ENCODE measurements around the gene SLC1A1.
"Not testable (repeated sequence)": the region's sequence is repeated elsewhere in the genome, so short reads cannot be mapped to it uniquely, and the experiment has no call there.

Gene SLC1A1

GRCh38 chr9:4540425-4540824 is 50.2 kb downstream of the SLC1A1 start:
- in situ Hi-C loops (cut with MboI; ENCODE audit: low sequenced_read_pairs), result no loop called here

- in situ Hi-C loops (cut with MboI; ENCODE audit: low sequenced_read_pairs), result no loop called here
Observed at GRCh38 chr9:4541281-4541680, 51.0 kb downstream of the SLC1A1 start.

GRCh38 chr9:4541856-4542255 is 51.6 kb downstream of the SLC1A1 start:
- in situ Hi-C loops (cut with MboI; ENCODE audit: low sequenced_read_pairs), result no loop called here

GRCh38 chr9:4544714-4545113 is 54.4 kb downstream of the SLC1A1 start:
- in situ Hi-C loops (cut with MboI; ENCODE audit: low sequenced_read_pairs), result not testable (repeated sequence)

GRCh38 chr9:4547016-4547415 is 56.7 kb downstream of the SLC1A1 start:
- in situ Hi-C loops (cut with MboI; ENCODE audit: low sequenced_read_pairs), result no loop called here

GRCh38 chr9:4548811-4549725 is 58.8 kb downstream of the SLC1A1 start:
- in situ Hi-C loops (cut with MboI; ENCODE audit: low sequenced_read_pairs), result no loop called here

- in situ Hi-C loops (cut with MboI; ENCODE audit: low sequenced_read_pairs), result no loop called here
Observed at GRCh38 chr9:4549751-4550295, 59.6 kb downstream of the SLC1A1 start.

GRCh38 chr9:4550777-4551484 is 60.7 kb downstream of the SLC1A1 start:
- in situ Hi-C loops (cut with MboI; ENCODE audit: low sequenced_read_pairs), result no loop called here

GRCh38 chr9:4553951-4554381 is 63.7 kb downstream of the SLC1A1 start:
- in situ Hi-C loops (cut with MboI; ENCODE audit: low sequenced_read_pairs), result no loop called here

GRCh38 chr9:4555236-4555635 is 65.0 kb downstream of the SLC1A1 start:
- in situ Hi-C loops (cut with MboI; ENCODE audit: low sequenced_read_pairs), result no loop called here

- in situ Hi-C loops (cut with MboI; ENCODE audit: low sequenced_read_pairs), result no loop called here
Observed at GRCh38 chr9:4558371-4558998, 68.2 kb downstream of the SLC1A1 start.

- in situ Hi-C loops (cut with MboI; ENCODE audit: low sequenced_read_pairs), result no loop called here
Observed at GRCh38 chr9:4559261-4560182, 69.3 kb downstream of the SLC1A1 start.

- in situ Hi-C loops (cut with MboI; ENCODE audit: low sequenced_read_pairs), result no loop called here
Observed at GRCh38 chr9:4563105-4563504, 72.8 kb downstream of the SLC1A1 start.

- in situ Hi-C loops (cut with MboI; ENCODE audit: low sequenced_read_pairs), result no loop called here
Observed at GRCh38 chr9:4566806-4567205, 76.5 kb downstream of the SLC1A1 start.

- in situ Hi-C loops (cut with MboI; ENCODE audit: low sequenced_read_pairs), result no loop called here
Observed at GRCh38 chr9:4567601-4568000, 77.3 kb downstream of the SLC1A1 start.

GRCh38 chr9:4569101-4569500 is 78.8 kb downstream of the SLC1A1 start:
- in situ Hi-C loops (cut with MboI; ENCODE audit: low sequenced_read_pairs), result no loop called here

GRCh38 chr9:4572184-4572826 is 82.0 kb downstream of the SLC1A1 start:
- in situ Hi-C loops (cut with MboI; ENCODE audit: low sequenced_read_pairs), result no loop called here

- in situ Hi-C loops (cut with MboI; ENCODE audit: low sequenced_read_pairs), result no loop called here
Observed at GRCh38 chr9:4573176-4573575, 82.9 kb downstream of the SLC1A1 start.

- in situ Hi-C loops (cut with MboI; ENCODE audit: low sequenced_read_pairs), result no loop called here
Observed at GRCh38 chr9:4573634-4574389, 83.5 kb downstream of the SLC1A1 start.

All from HL-60/S4 treated with retinoic acid at 250 ng/mL for 4 days and 3 days (cell line).